GM12878 (cell line): ENCODE results near the gene ZNF350. TPM values are rescaled to one million over a fixed set of nuclear protein-coding genes. Genes with fewer than 3 reads are reported as not detected.

Experiments used
- ATF7 ChIP-seq: fragments of 450-650 bp; IDR thresholded peaks from 2 replicates; pipeline ENCODE4 v1.6.1; 2016; ENCODE audit warnings: low read depth, mild to moderate bottlenecking
- BCL11A ChIP-seq: IDR thresholded peaks from 2 replicates; pipeline ENCODE4 v1.6.1; 2011; ENCODE audit warnings: low read depth, low read length
- DPF2 ChIP-seq: fragments of 450-650 bp; IDR thresholded peaks from 2 replicates; pipeline ENCODE4 v1.6.1; 2017; ENCODE audit warnings: mild to moderate bottlenecking
- IKZF2 ChIP-seq, 2 experiments: fragments of 450-650 bp; IDR thresholded peaks; 2 replicates each; pipeline ENCODE4 v1.6.1; 2017; ENCODE audit warnings: mild to moderate bottlenecking in 2 of 2, moderate library complexity in 2 of 2
- KAT2A ChIP-seq: conservative IDR thresholded peaks from 2 replicates; pipeline ENCODE4 v1.6.1; 2011; ENCODE audit warnings: low read depth, low read length; ENCODE audit not compliant: control insufficient read depth
- NR2C1 ChIP-seq: fragments of 450-650 bp; IDR thresholded peaks from 2 replicates; pipeline ENCODE4 v1.6.1; 2017; ENCODE audit warnings: antibody characterized with exemption, mild to moderate bottlenecking, moderate library complexity
- RUNX3 ChIP-seq: IDR thresholded peaks from 2 replicates; pipeline ENCODE4 v1.6.1; 2012; ENCODE audit warnings: low read length, inconsistent platforms
- STAT1 ChIP-seq: fragments of 450-650 bp; conservative IDR thresholded peaks from 2 replicates; pipeline ENCODE4 v1.6.1; 2014; ENCODE audit warnings: antibody characterized with exemption, mild to moderate bottlenecking
- SUZ12 ChIP-seq: fragments of 200-600 bp; sonication (generic); IDR thresholded peaks from one replicate; pipeline ENCODE4 v1.6.1; 2018; ENCODE audit warnings: antibody characterized with exemption, mild to moderate bottlenecking; ENCODE audit not compliant: unreplicated experiment
- TARDBP ChIP-seq: IDR thresholded peaks from 2 replicates; pipeline ENCODE4 v1.6.1; 2016; ENCODE audit warnings: borderline replicate concordance
- ZNF217 ChIP-seq: fragments of 450-650 bp; IDR thresholded peaks from 2 replicates; pipeline ENCODE4 v1.6.1; 2017; ENCODE audit warnings: antibody characterized with exemption, mild to moderate bottlenecking
- polyA plus RNA-seq, 11 experiments: library from polyadenylated mRNA; depleted of rRNA in 4 of 11; unstranded in 6 of 11; stranded (reverse) in 5 of 11; fragments of >200 nt; fragmentation: Nextera tagmentation in 4 of 11; fragmentation: Illumina TruSeq in 1 of 11; extraction: Ambion mirVana in 4 of 11; extraction: Trizol in 1 of 11; gene quantifications; 1 replicate in 1 of 11; 2 replicates in 10 of 11; pipeline versions ENCODE4 v1.2.1 to v1.2.3, GENCODE V29; 2011 to 2016; ENCODE audit warnings: inconsistent platforms in 2 of 11, missing spikeins in 2 of 11, low read depth in 1 of 11
- total RNA-seq, 4 experiments: library from RNA; depleted of rRNA in 3 of 4; stranded (reverse); fragments of >200 nt in 3 of 4; fragmentation: Illumina TruSeq in 1 of 4; extraction: Trizol in 1 of 4; gene quantifications; 2 replicates each; pipeline versions ENCODE4 v1.2.1 to v1.2.3, GENCODE V29; 2013 to 2021
- TF ChIP-seq, protein P1 (sequence below): fragments of 450-650 bp; formaldehyde crosslinking; IDR thresholded peaks from 2 replicates; pipeline ENCODE4 v1.4.0; 2022; ENCODE audit warnings: mild to moderate bottlenecking, moderate library complexity
- TF ChIP-seq, protein P2 (sequence below): IDR thresholded peaks from 2 replicates; pipeline ENCODE4 v1.6.1; 2012; ENCODE audit warnings: improper control_type of control experiment, low read depth, low read length; ENCODE audit not compliant: insufficient replicate concordance
- TF ChIP-seq, protein P3 (sequence below): IDR thresholded peaks from 2 replicates; pipeline ENCODE4 v1.6.1; 2012; ENCODE audit warnings: mild to moderate bottlenecking, low read depth, low read length
- TF ChIP-seq, protein P4 (sequence below): IDR thresholded peaks from 2 replicates; pipeline ENCODE4 v1.6.1; 2011; ENCODE audit warnings: mild to moderate bottlenecking, low read depth, low read length, moderate library complexity; ENCODE audit not compliant: insufficient replicate concordance

ZNF350 gene
- total and polyA plus RNA-seq, 10 of the 15 experiments (the other 5 are each of a cell fraction or from before 2014, with no cell fraction given) = 6.4 to 11.8 (median 10.0) TPM

DNA sequence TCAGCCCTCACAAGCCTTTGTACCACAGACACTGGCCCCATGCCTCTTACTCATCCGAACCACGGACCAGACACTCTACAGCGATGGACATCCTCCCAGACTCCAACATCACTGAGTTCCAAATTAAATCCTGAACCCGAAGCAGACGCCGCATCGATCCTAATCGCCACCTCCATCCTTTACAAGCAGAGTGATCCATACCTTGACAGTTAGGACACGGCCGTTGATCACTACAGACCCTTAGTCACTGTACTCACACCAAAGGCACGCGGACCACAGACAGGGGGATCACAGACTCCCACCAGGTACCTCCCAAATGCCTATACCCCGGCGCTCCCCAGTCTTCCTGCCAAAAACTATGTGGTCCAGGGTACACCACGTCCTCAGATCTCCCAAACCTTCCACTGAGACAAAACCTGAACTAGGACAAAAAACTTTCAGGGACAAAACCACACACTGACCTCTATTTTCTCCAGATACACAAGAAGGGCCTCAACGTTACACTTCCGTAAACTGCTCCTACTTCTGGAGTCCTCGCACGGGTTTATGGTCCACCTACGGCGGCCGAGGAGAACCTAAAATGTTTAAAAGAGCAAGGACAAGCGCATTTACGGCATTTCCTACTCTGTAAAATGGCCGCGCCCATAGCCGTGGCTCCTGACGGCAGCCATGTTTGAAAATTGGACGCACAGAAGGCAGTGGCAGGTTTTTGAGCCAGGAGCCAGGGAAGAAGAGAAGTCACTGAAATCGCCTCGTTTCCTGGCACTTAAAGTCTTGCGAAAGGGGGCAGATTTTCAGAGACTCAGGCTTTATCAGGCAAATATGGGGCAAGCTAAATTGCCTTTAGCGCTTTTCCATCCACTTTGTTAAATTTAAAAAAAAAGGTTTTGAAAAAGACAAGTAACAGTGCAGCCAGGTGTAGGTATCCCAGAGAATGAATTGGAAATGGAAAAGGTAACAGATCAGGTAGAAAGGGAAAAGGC, at the start of gene ZNF350 (continued):
- peak; percentile 29; the same call in 1 of the 2 replicates for TF ChIP-seq ATF7
- no peak for TF ChIP-seq DPF2
- TF ChIP-seq, protein P1, sequence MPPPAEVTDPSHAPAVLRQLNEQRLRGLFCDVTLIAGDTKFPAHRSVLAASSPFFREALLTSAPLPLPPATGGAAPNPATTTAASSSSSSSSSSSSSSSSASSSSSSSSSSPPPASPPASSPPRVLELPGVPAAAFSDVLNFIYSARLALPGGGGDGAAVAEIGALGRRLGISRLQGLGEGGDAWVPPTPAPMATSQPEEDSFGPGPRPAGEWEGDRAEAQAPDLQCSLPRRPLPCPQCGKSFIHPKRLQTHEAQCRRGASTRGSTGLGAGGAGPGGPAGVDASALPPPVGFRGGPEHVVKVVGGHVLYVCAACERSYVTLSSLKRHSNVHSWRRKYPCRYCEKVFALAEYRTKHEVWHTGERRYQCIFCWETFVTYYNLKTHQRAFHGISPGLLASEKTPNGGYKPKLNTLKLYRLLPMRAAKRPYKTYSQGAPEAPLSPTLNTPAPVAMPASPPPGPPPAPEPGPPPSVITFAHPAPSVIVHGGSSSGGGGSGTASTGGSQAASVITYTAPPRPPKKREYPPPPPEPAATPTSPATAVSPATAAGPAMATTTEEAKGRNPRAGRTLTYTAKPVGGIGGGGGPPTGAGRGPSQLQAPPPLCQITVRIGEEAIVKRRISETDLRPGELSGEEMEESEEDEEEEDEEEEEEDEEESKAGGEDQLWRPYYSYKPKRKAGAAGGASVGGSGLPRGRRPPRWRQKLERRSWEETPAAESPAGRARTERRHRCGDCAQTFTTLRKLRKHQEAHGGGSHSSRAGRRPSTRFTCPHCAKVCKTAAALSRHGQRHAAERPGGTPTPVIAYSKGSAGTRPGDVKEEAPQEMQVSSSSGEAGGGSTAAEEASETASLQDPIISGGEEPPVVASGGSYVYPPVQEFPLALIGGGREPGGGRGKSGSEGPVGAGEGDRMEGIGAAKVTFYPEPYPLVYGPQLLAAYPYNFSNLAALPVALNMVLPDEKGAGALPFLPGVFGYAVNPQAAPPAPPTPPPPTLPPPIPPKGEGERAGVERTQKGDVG = no peak
- no peak for TF ChIP-seq KAT2A
- TF ChIP-seq TARDBP = 0 out of 2 replicates have a peak, but pooled peaks have one; percentile 54
- TF ChIP-seq NR2C1 = peak; percentile 93
- no peak for TF ChIP-seq BCL11A
- TF ChIP-seq, protein P2, sequence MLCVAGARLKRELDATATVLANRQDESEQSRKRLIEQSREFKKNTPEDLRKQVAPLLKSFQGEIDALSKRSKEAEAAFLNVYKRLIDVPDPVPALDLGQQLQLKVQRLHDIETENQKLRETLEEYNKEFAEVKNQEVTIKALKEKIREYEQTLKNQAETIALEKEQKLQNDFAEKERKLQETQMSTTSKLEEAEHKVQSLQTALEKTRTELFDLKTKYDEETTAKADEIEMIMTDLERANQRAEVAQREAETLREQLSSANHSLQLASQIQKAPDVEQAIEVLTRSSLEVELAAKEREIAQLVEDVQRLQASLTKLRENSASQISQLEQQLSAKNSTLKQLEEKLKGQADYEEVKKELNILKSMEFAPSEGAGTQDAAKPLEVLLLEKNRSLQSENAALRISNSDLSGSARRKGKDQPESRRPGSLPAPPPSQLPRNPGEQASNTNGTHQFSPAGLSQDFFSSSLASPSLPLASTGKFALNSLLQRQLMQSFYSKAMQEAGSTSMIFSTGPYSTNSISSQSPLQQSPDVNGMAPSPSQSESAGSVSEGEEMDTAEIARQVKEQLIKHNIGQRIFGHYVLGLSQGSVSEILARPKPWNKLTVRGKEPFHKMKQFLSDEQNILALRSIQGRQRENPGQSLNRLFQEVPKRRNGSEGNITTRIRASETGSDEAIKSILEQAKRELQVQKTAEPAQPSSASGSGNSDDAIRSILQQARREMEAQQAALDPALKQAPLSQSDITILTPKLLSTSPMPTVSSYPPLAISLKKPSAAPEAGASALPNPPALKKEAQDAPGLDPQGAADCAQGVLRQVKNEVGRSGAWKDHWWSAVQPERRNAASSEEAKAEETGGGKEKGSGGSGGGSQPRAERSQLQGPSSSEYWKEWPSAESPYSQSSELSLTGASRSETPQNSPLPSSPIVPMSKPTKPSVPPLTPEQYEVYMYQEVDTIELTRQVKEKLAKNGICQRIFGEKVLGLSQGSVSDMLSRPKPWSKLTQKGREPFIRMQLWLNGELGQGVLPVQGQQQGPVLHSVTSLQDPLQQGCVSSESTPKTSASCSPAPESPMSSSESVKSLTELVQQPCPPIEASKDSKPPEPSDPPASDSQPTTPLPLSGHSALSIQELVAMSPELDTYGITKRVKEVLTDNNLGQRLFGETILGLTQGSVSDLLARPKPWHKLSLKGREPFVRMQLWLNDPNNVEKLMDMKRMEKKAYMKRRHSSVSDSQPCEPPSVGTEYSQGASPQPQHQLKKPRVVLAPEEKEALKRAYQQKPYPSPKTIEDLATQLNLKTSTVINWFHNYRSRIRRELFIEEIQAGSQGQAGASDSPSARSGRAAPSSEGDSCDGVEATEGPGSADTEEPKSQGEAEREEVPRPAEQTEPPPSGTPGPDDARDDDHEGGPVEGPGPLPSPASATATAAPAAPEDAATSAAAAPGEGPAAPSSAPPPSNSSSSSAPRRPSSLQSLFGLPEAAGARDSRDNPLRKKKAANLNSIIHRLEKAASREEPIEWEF = no peak
- TF ChIP-seq, protein P3, sequence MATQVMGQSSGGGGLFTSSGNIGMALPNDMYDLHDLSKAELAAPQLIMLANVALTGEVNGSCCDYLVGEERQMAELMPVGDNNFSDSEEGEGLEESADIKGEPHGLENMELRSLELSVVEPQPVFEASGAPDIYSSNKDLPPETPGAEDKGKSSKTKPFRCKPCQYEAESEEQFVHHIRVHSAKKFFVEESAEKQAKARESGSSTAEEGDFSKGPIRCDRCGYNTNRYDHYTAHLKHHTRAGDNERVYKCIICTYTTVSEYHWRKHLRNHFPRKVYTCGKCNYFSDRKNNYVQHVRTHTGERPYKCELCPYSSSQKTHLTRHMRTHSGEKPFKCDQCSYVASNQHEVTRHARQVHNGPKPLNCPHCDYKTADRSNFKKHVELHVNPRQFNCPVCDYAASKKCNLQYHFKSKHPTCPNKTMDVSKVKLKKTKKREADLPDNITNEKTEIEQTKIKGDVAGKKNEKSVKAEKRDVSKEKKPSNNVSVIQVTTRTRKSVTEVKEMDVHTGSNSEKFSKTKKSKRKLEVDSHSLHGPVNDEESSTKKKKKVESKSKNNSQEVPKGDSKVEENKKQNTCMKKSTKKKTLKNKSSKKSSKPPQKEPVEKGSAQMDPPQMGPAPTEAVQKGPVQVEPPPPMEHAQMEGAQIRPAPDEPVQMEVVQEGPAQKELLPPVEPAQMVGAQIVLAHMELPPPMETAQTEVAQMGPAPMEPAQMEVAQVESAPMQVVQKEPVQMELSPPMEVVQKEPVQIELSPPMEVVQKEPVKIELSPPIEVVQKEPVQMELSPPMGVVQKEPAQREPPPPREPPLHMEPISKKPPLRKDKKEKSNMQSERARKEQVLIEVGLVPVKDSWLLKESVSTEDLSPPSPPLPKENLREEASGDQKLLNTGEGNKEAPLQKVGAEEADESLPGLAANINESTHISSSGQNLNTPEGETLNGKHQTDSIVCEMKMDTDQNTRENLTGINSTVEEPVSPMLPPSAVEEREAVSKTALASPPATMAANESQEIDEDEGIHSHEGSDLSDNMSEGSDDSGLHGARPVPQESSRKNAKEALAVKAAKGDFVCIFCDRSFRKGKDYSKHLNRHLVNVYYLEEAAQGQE = no peak
- TF ChIP-seq, protein P4, sequence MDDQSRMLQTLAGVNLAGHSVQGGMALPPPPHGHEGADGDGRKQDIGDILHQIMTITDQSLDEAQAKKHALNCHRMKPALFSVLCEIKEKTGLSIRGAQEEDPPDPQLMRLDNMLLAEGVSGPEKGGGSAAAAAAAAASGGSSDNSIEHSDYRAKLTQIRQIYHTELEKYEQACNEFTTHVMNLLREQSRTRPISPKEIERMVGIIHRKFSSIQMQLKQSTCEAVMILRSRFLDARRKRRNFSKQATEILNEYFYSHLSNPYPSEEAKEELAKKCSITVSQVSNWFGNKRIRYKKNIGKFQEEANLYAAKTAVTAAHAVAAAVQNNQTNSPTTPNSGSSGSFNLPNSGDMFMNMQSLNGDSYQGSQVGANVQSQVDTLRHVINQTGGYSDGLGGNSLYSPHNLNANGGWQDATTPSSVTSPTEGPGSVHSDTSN = peak; percentile 29
- TF ChIP-seq RUNX3 = peak; percentile 92
- no peak for TF ChIP-seq IKZF2 (IDR thresholded peaks at IDR 0.05)
- TF ChIP-seq ZNF217 = no peak
- TF ChIP-seq STAT1 = peak; percentile 73; the same call in 1 of the 2 replicates
- TF ChIP-seq SUZ12 = no peak
